Heart left ventricle (tissue), 13 donors: ENCODE results near the gene DEPDC5.

Experiments used
- CTCF ChIP-seq, 12 donors: fragments of 200-600 bp; sonication (generic) in 4 of 12; IDR thresholded peaks; one replicate each; pipeline versions ENCODE4 v1.5.0 to v1.8.0; 2018 to 2022; ENCODE audit warnings: antibody characterized with exemption in 12 of 12, mild to moderate bottlenecking in 5 of 12
- POLR2A ChIP-seq, 2 donors: fragments of 450-650 bp; IDR thresholded peaks; one replicate each; pipeline ENCODE4 v1.6.1; 2017; ENCODE audit warnings: antibody characterized with exemption in 2 of 2, mild to moderate bottlenecking in 2 of 2, moderate library complexity in 2 of 2
- donor health status: ischemic (EF 13 %, LVEDD 7.1; RV severe dilation, severe dysfunction).
- donor health status: DM: no; HTN: yes; CAD: no.
- donor health status: DM: no; HTN: no; CAD: no.
- donor health status: ischemic (EF 25% LVEDD 6.9; RV normal size, moderate dysfunction).
- donor health status: ischemic (EF 25% LVEDD 5.7; RV mildly dilated, moderate dysfunction).
- donor health status: ischemic (EF 35%, LVEDD 5.7; RV mildly dilated, moderate dysfunction).
- donor health status: nonischemic (EF 11% LVEDD 7.7; RV severe dilation, severe dysfunction).
- donor health status: DM: yes; HTN: yes; CAD: no.
- donor health status: PGD.
- donor health status: ischemic (EF 29% LVEDD 5.4; RV normal size, mild dysfunction).
- donor health status: nonischemic (EF 23%, LVEDD 6.1; RV moderate dilation, normal function).

DNA sequence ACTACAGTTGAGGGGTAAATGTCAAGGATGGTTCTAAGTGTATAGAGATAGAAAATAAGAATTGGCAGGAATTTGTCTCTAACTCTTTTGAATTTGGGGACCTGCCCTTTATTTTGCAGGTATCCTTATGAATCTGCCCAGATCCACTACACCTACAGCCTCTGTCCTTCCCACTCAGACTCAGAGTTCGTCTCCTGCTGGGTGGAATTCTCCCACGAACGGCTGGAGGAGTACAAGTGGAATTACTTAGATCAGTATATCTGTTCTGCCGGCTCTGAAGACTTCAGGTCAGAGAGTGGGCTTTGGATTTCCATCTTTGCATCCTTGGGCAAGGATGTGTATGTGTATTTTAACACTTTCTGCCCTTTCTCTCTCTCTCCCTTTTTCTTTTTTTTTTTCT lies 89.7 kb downstream of the DEPDC5 start:
- no peak for TF ChIP-seq CTCF (IDR thresholded peaks at IDR 0.05)
- TF ChIP-seq POLR2A (IDR thresholded peaks at IDR 0.05): no peak
